Measurements from ENCODE around the gene AATF. TPM values are rescaled to one million over a fixed set of nuclear protein-coding genes. Genes with fewer than 3 reads are reported as not detected.

Gene AATF
- total and polyA plus RNA-seq, 5 donors = 19.9 to 32.9 (median 23.7) TPM

- 41% methylated on average over 7 of the region's 7 CpGs for WGBS
- no peak overlapping the region for H3K4me3 ChIP-seq (ENCODE audit: low read length)
- intact Hi-C loops (cut with DNase I) = no loop called here
- no peaks in the 10 kb centered on the region for H3K9me3 ChIP-seq (ENCODE audit: control insufficient read depth, low read length)
- H3K4me1 ChIP-seq (ENCODE audit: control insufficient read depth, insufficient read depth, low read length) = peaks cover 11% of the 10 kb centered on the region
- H3K27ac ChIP-seq (ENCODE audit: low read length) = no peak overlapping the region
- no peaks in the 10 kb centered on the region for H3K27me3 ChIP-seq (ENCODE audit: control insufficient read depth, insufficient read depth)
- DNase-seq (no peak), ATAC-seq (no peak)
Observed at GRCh38 chr17:36931096-36931696, 17.6 kb upstream of the AATF start.

GRCh38 chr17:36931697-36932382 lies 16.9 kb upstream of the AATF start:
- H3K27ac ChIP-seq (ENCODE audit: low read length) = no peak overlapping the region
- H3K4me1 ChIP-seq (ENCODE audit: control insufficient read depth, insufficient read depth, low read length) = peaks cover 15% of the 10 kb centered on the region
- 9% methylated on average over 30 of the region's 30 CpGs for WGBS
- ATAC-seq = no peak
- intact Hi-C loops (cut with DNase I) = no loop called here
- peak overlapping the region; percentile 26 for H3K4me3 ChIP-seq (ENCODE audit: low read length)
- H3K27me3 ChIP-seq (ENCODE audit: control insufficient read depth, insufficient read depth) = no peaks in the 10 kb centered on the region
- no peaks in the 10 kb centered on the region for H3K9me3 ChIP-seq (ENCODE audit: control insufficient read depth, low read length)
- DNase-seq = peak in 1 of 3 donors; percentile 49

GRCh38 chr17:36932383-36932693 lies 16.4 kb upstream of the AATF start:
- ATAC-seq (no peak), DNase-seq (no peak)
- Histone ChIP-seq H3K4me1 (ENCODE audit: control insufficient read depth, insufficient read depth, low read length) (peaks cover 18% of the 10 kb centered on the region), H3K27me3 (ENCODE audit: control insufficient read depth, insufficient read depth) (no peaks in the 10 kb centered on the region), H3K27ac (ENCODE audit: low read length) (no peak overlapping the region), H3K4me3 (ENCODE audit: low read length) (peak overlapping the region; percentile 26), H3K9me3 (ENCODE audit: control insufficient read depth, low read length) (no peaks in the 10 kb centered on the region)
- WGBS = 5% methylated on average over 16 of the region's 16 CpGs
- intact Hi-C loops (cut with DNase I) = no loop called here

- Histone ChIP-seq H3K4me1 (ENCODE audit: control insufficient read depth, insufficient read depth, low read length) (peaks cover 18% of the 10 kb centered on the region), H3K27ac (ENCODE audit: low read length) (no peak overlapping the region), H3K9me3 (ENCODE audit: control insufficient read depth, low read length) (no peaks in the 10 kb centered on the region), H3K4me3 (ENCODE audit: low read length) (no peak overlapping the region), H3K27me3 (ENCODE audit: control insufficient read depth, insufficient read depth) (no peaks in the 10 kb centered on the region)
- 7% methylated on average over 40 of the region's 40 CpGs for WGBS
- intact Hi-C loops (cut with DNase I) = no loop called here
- DNase-seq (no peak), ATAC-seq (peak in 1 of 2 donors; percentile 17)
Observed at GRCh38 chr17:36932694-36933511, 15.9 kb upstream of the AATF start.

GRCh38 chr17:36933512-36934143 lies 15.1 kb upstream of the AATF start:
- Histone ChIP-seq H3K27ac (ENCODE audit: low read length) (no peak overlapping the region), H3K27me3 (ENCODE audit: control insufficient read depth, insufficient read depth) (no peaks in the 10 kb centered on the region), H3K4me3 (ENCODE audit: low read length) (no peak overlapping the region), H3K4me1 (ENCODE audit: control insufficient read depth, insufficient read depth, low read length) (peaks cover 23% of the 10 kb centered on the region), H3K9me3 (ENCODE audit: control insufficient read depth, low read length) (no peaks in the 10 kb centered on the region)
- ATAC-seq (no peak), DNase-seq (no peak)
- intact Hi-C loops (cut with DNase I) = no loop called here
- 6% methylated on average over 23 of the region's 23 CpGs for WGBS

- H3K27ac ChIP-seq (ENCODE audit: low read length) = no peak overlapping the region
- peaks cover 23% of the 10 kb centered on the region for H3K4me1 ChIP-seq (ENCODE audit: control insufficient read depth, insufficient read depth, low read length)
Observed at GRCh38 chr17:36934144-36934691, 14.5 kb upstream of the AATF start.

GRCh38 chr17:36934692-36935630 lies 13.8 kb upstream of the AATF start:
- WGBS = 2% methylated on average over 79 of the region's 79 CpGs
- peaks cover 23% of the 10 kb centered on the region for H3K4me1 ChIP-seq (ENCODE audit: control insufficient read depth, insufficient read depth, low read length)
- no peaks in the 10 kb centered on the region for H3K9me3 ChIP-seq (ENCODE audit: control insufficient read depth, low read length)
- peak; percentile 17 to 41 for ATAC-seq
- H3K27ac ChIP-seq (ENCODE audit: low read length) = no peak overlapping the region
- intact Hi-C loops (cut with DNase I) = no loop called here
- H3K27me3 ChIP-seq (ENCODE audit: control insufficient read depth, insufficient read depth) = no peaks in the 10 kb centered on the region
- peak in 1 of 3 donors; percentile 60 for DNase-seq
- H3K4me3 ChIP-seq (ENCODE audit: low read length) = peak overlapping the region; percentile 5

More at GRCh38 chr17:36934144-36934691, 14.5 kb upstream of the AATF start:
- Histone ChIP-seq H3K27me3 (ENCODE audit: control insufficient read depth, insufficient read depth) (no peaks in the 10 kb centered on the region), H3K9me3 (ENCODE audit: control insufficient read depth, low read length) (no peaks in the 10 kb centered on the region), H3K4me3 (ENCODE audit: low read length) (peak overlapping the region; percentile 5)
- DNase-seq (no peak), ATAC-seq (peak in 1 of 2 donors; percentile 9)
- intact Hi-C loops (cut with DNase I) = no loop called here
- 4% methylated on average over 26 of the region's 26 CpGs for WGBS

GRCh38 chr17:36935671-36936454 lies 12.9 kb upstream of the AATF start:
- WGBS = 1% methylated on average over 49 of the region's 49 CpGs
- Histone ChIP-seq H3K4me1 (ENCODE audit: control insufficient read depth, insufficient read depth, low read length) (peaks cover 23% of the 10 kb centered on the region), H3K9me3 (ENCODE audit: control insufficient read depth, low read length) (no peaks in the 10 kb centered on the region), H3K27me3 (ENCODE audit: control insufficient read depth, insufficient read depth) (no peaks in the 10 kb centered on the region), H3K4me3 (ENCODE audit: low read length) (no peak overlapping the region), H3K27ac (ENCODE audit: low read length) (no peak overlapping the region)
- DNase-seq (no peak), ATAC-seq (no peak)
- intact Hi-C loops (cut with DNase I) = no loop called here

GRCh38 chr17:36936455-36937000 lies 12.2 kb upstream of the AATF start:
- 2% methylated on average over 58 of the region's 58 CpGs for WGBS
- no peak overlapping the region for H3K27ac ChIP-seq (ENCODE audit: low read length)
- intact Hi-C loops (cut with DNase I) = no loop called here
- H3K27me3 ChIP-seq (ENCODE audit: control insufficient read depth, insufficient read depth) = no peaks in the 10 kb centered on the region
- DNase-seq (no peak), ATAC-seq (no peak)
- no peaks in the 10 kb centered on the region for H3K9me3 ChIP-seq (ENCODE audit: control insufficient read depth, low read length)
- H3K4me3 ChIP-seq (ENCODE audit: low read length) = peak overlapping the region; percentile 26
- peaks cover 23% of the 10 kb centered on the region for H3K4me1 ChIP-seq (ENCODE audit: control insufficient read depth, insufficient read depth, low read length)

Measured in right cardiac atrium (tissue), 5 donors.